ENCODE results near the gene CCDC8.

DNA sequence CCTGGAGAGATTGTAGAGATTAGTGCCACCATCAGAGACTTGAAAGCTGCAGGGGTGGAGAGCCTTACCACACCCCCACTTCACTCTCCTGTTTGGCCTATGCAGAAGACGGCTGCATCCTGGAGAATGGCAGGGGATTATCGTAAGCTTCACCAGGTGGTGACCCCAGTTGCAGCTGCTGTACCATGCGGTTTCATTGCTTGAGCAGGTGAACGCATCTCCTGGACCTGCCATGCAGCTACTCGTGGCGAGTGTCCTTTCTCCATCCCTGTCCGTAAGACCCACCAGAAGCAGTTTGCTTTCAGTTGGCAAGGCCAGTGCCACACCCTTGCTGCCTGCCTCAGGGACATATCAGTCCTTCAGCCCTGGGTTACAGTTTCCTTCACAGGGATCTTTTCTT, 45.2 kb downstream of the CCDC8 start:
- TF ChIP-seq, protein P1, sequence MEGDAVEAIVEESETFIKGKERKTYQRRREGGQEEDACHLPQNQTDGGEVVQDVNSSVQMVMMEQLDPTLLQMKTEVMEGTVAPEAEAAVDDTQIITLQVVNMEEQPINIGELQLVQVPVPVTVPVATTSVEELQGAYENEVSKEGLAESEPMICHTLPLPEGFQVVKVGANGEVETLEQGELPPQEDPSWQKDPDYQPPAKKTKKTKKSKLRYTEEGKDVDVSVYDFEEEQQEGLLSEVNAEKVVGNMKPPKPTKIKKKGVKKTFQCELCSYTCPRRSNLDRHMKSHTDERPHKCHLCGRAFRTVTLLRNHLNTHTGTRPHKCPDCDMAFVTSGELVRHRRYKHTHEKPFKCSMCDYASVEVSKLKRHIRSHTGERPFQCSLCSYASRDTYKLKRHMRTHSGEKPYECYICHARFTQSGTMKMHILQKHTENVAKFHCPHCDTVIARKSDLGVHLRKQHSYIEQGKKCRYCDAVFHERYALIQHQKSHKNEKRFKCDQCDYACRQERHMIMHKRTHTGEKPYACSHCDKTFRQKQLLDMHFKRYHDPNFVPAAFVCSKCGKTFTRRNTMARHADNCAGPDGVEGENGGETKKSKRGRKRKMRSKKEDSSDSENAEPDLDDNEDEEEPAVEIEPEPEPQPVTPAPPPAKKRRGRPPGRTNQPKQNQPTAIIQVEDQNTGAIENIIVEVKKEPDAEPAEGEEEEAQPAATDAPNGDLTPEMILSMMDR (IDR thresholded peaks at IDR 0.05; ENCODE audit: low read depth, low read length), result no peak
- no peak for TF ChIP-seq MYC (IDR thresholded peaks at IDR 0.05; ENCODE audit: low read depth, low read length)

Data from NB4 (cell line).